ENCODE measurements around the gene LRP1B.

GRCh38 chr2:141058556-141058955, 1072.3 kb downstream of the LRP1B start:
- TF ChIP-seq, protein P1, sequence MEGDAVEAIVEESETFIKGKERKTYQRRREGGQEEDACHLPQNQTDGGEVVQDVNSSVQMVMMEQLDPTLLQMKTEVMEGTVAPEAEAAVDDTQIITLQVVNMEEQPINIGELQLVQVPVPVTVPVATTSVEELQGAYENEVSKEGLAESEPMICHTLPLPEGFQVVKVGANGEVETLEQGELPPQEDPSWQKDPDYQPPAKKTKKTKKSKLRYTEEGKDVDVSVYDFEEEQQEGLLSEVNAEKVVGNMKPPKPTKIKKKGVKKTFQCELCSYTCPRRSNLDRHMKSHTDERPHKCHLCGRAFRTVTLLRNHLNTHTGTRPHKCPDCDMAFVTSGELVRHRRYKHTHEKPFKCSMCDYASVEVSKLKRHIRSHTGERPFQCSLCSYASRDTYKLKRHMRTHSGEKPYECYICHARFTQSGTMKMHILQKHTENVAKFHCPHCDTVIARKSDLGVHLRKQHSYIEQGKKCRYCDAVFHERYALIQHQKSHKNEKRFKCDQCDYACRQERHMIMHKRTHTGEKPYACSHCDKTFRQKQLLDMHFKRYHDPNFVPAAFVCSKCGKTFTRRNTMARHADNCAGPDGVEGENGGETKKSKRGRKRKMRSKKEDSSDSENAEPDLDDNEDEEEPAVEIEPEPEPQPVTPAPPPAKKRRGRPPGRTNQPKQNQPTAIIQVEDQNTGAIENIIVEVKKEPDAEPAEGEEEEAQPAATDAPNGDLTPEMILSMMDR (IDR thresholded peaks at IDR 0.05) = no peak
- TF ChIP-seq POLR2A (IDR thresholded peaks at IDR 0.05; ENCODE audit: low read depth) = no peak

Data from esophagus muscularis mucosa (tissue), 3 donors.